ENCODE measurements around the gene C2orf49. TPM values are rescaled to one million over a fixed set of nuclear protein-coding genes. Genes with fewer than 3 reads are reported as not detected.

C2orf49 gene
- total and polyA plus RNA-seq, 9 of the 15 experiments (the other 6 are each of a cell fraction or from before 2014, with no cell fraction given) = 17.9 to 38.2 (median 25.6) TPM

GRCh38 chr2:105398336-105399206 is 61.2 kb downstream of the C2orf49 start, which contains the start of gene FHL2 (continued):
- TF ChIP-seq IRF2 (CRISPR knock-in tag; IDR thresholded peaks at IDR 0.05) (peak; percentile 59; the same call in 1 of the 2 replicates), ZBTB7A (IDR thresholded peaks at IDR 0.05; ENCODE audit: borderline replicate concordance, control insufficient read depth, low read depth, low read length) (peak; percentile 93), FOXO4 (CRISPR knock-in tag; IDR thresholded peaks at IDR 0.05) (no peak), ZNF175 (CRISPR knock-in tag; IDR thresholded peaks at IDR 0.05; ENCODE audit: low read depth) (no peak), SAP30 (IDR thresholded peaks at IDR 0.05; ENCODE audit: borderline replicate concordance, insufficient read depth, low read depth, low read length, poor library complexity, severe bottlenecking) (no peak), STAG1 (CRISPR knock-in tag; IDR thresholded peaks at IDR 0.05; ENCODE audit: borderline replicate concordance) (no peak), HDAC1 (IDR thresholded peaks at IDR 0.05) (peak in 1 of 2 experiments; percentile 57; a peak in 1 of 4 replicates), NBN (IDR thresholded peaks at IDR 0.05; ENCODE audit: low read depth) (no peak), ZNF282 (CRISPR knock-in tag; IDR thresholded peaks at IDR 0.05) (no peak), KDM1A (IDR thresholded peaks at IDR 0.05) (no peak), ETV5 (CRISPR knock-in tag; IDR thresholded peaks at IDR 0.05; ENCODE audit: low read depth) (no peak; the same call in 1 of the 2 replicates), FOXP4 (CRISPR knock-in tag; IDR thresholded peaks at IDR 0.05; ENCODE audit: borderline replicate concordance) (no peak), RFX7 (CRISPR knock-in tag; IDR thresholded peaks at IDR 0.05) (no peak), ZNF57 (CRISPR knock-in tag; IDR thresholded peaks at IDR 0.05) (no peak), ZNF12 (CRISPR knock-in tag; IDR thresholded peaks at IDR 0.05) (no peak; the same call in 1 of the 2 replicates)
- TF ChIP-seq, protein P1, sequence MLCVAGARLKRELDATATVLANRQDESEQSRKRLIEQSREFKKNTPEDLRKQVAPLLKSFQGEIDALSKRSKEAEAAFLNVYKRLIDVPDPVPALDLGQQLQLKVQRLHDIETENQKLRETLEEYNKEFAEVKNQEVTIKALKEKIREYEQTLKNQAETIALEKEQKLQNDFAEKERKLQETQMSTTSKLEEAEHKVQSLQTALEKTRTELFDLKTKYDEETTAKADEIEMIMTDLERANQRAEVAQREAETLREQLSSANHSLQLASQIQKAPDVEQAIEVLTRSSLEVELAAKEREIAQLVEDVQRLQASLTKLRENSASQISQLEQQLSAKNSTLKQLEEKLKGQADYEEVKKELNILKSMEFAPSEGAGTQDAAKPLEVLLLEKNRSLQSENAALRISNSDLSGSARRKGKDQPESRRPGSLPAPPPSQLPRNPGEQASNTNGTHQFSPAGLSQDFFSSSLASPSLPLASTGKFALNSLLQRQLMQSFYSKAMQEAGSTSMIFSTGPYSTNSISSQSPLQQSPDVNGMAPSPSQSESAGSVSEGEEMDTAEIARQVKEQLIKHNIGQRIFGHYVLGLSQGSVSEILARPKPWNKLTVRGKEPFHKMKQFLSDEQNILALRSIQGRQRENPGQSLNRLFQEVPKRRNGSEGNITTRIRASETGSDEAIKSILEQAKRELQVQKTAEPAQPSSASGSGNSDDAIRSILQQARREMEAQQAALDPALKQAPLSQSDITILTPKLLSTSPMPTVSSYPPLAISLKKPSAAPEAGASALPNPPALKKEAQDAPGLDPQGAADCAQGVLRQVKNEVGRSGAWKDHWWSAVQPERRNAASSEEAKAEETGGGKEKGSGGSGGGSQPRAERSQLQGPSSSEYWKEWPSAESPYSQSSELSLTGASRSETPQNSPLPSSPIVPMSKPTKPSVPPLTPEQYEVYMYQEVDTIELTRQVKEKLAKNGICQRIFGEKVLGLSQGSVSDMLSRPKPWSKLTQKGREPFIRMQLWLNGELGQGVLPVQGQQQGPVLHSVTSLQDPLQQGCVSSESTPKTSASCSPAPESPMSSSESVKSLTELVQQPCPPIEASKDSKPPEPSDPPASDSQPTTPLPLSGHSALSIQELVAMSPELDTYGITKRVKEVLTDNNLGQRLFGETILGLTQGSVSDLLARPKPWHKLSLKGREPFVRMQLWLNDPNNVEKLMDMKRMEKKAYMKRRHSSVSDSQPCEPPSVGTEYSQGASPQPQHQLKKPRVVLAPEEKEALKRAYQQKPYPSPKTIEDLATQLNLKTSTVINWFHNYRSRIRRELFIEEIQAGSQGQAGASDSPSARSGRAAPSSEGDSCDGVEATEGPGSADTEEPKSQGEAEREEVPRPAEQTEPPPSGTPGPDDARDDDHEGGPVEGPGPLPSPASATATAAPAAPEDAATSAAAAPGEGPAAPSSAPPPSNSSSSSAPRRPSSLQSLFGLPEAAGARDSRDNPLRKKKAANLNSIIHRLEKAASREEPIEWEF (CRISPR knock-in tag; IDR thresholded peaks at IDR 0.05) = no peak
- TF ChIP-seq, protein P2, sequence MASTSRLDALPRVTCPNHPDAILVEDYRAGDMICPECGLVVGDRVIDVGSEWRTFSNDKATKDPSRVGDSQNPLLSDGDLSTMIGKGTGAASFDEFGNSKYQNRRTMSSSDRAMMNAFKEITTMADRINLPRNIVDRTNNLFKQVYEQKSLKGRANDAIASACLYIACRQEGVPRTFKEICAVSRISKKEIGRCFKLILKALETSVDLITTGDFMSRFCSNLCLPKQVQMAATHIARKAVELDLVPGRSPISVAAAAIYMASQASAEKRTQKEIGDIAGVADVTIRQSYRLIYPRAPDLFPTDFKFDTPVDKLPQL (IDR thresholded peaks at IDR 0.05; ENCODE audit: extremely low read depth, insufficient read length) = no peak

Data from K562 (cell line).